Mucosa of rectum (tissue), 2 donors: Measurements from ENCODE around the gene CCDC57.

Source experiments
- H3K27ac ChIP-seq, 2 donors: one replicate each; pipeline ENCODE4 v1.7.0; 2013; ENCODE audit warnings: inconsistent platforms in 2 of 2, low read depth in 2 of 2, low read length in 2 of 2
- H3K27me3 ChIP-seq, 2 donors: one replicate each; pipeline ENCODE4 v1.7.0; 2013; ENCODE audit warnings: low read length in 2 of 2; ENCODE audit not compliant: control insufficient read depth in 2 of 2, insufficient read depth in 2 of 2
- H3K36me3 ChIP-seq, 2 donors: one replicate each; pipeline ENCODE4 v1.7.0; 2013; ENCODE audit warnings: low read length in 2 of 2; ENCODE audit not compliant: control insufficient read depth in 2 of 2, insufficient read depth in 2 of 2
- H3K4me1 ChIP-seq, 2 donors: one replicate each; pipeline ENCODE4 v1.7.0; 2013; ENCODE audit warnings: low read length in 2 of 2, mild to moderate bottlenecking in 1 of 2; ENCODE audit not compliant: control insufficient read depth in 2 of 2, insufficient read depth in 2 of 2
- H3K4me3 ChIP-seq, 2 donors: one replicate each; pipeline ENCODE4 v1.7.0; 2013; ENCODE audit warnings: low read length in 2 of 2
- H3K9ac ChIP-seq, 2 donors: one replicate each; pipeline ENCODE4 v1.7.0; 2013; ENCODE audit warnings: low read length in 2 of 2, low read depth in 1 of 2, mild to moderate bottlenecking in 1 of 2
- H3K9me3 ChIP-seq, 2 donors: one replicate each; pipeline ENCODE4 v1.7.0; 2013; ENCODE audit warnings: low read length in 2 of 2; ENCODE audit not compliant: control insufficient read depth in 2 of 2
- donor health status: healthy.
- donor health status: Normal muscosa, but diverticular disease.

CCDC57 gene

GRCh38 chr17:82092628-82092994 lies 120.0 kb downstream of the CCDC57 start:
- Histone ChIP-seq H3K4me3 (no peak overlapping the region), H3K9ac (no peak overlapping the region), H3K36me3 (peaks cover 37 to 52% of the 10 kb centered on the region in 2 donors), H3K4me1 (peaks cover 9 to 12% of the 10 kb centered on the region in 2 donors), H3K27me3 (no peaks in the 10 kb centered on the region), H3K27ac (no peak overlapping the region), H3K9me3 (no peaks in the 10 kb centered on the region)

DNA sequence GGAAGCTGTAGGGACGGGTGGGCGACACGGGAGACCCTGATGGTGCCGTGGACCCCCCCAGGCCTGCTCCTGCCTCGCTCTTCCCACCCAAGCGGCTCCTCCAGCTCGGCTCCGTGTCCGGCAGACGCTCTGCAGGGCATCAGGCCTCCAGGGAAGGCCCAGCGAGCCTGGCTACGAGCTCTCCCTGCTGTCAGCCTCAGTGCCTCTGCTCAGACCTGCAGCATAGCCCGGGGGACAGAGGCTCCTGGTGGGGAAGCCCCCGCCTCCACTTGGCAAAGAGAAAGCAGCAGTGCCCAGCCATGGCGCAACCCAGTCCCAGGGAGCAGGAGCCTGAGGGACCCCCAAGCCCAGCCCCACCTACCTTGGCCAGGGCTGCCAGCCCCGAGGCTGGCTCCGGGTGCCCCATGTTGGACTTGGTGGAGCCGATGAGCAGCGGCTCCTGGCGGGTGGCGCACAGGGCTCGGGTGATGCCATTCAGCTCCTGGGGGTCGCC lies 120.5 kb downstream of the CCDC57 start:
- H3K27ac ChIP-seq: no peak overlapping the region
- H3K4me3 ChIP-seq: no peak overlapping the region
- H3K36me3 ChIP-seq: peaks cover 41 to 56% of the 10 kb centered on the region in 2 donors
- H3K4me1 ChIP-seq: peaks cover 7 to 8% of the 10 kb centered on the region in 2 donors
- no peak overlapping the region for H3K9ac ChIP-seq
- H3K9me3 ChIP-seq: no peaks in the 10 kb centered on the region
- no peaks in the 10 kb centered on the region for H3K27me3 ChIP-seq

GRCh38 chr17:82091264-82092066 lies 121.2 kb downstream of the CCDC57 start:
- Histone ChIP-seq H3K36me3 (peaks cover 46 to 62% of the 10 kb centered on the region in 2 donors), H3K9me3 (no peaks in the 10 kb centered on the region), H3K27ac (no peak overlapping the region), H3K9ac (no peak overlapping the region), H3K4me1 (peaks cover under 1 to 2% of the 10 kb centered on the region in 2 donors), H3K4me3 (no peak overlapping the region), H3K27me3 (no peaks in the 10 kb centered on the region)

DNA sequence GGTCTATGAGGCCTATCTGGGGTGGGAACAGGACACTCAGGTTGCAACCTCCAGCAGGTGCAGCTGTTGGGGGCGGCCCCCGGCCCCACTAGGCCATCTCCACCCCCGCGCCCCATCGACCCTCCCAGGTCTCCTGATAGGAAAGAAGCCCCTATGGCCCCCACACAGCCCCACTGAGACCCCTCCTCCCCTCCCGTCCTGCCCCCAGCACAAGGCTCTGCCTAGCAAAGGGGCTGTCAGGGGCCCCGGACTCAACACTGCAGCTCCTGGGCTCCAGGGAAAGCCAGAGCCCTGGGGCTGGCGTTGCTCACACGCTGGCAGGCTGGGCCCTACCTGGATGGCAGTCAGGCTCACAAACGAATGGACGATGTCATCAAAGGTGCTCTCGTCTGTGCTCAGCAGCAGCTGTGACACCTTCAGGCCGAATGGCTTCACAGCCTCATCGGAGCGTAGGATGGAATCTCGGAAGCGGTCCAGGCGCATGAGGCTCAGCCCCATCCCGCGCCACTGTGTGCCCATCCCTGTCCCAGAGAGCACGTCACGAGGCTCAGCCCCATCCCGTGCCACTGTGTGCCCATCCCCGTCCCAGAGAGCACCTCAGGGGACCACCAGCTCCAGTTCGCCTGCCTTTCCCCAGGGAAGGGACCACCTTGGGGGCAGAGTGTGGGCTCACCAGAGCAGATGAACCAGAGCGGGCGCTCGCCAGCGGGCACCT lies 121.9 kb downstream of the CCDC57 start:
- no peak overlapping the region for H3K27ac ChIP-seq
- H3K4me1 ChIP-seq: no peaks in the 10 kb centered on the region
- H3K27me3 ChIP-seq: no peaks in the 10 kb centered on the region
- no peak overlapping the region for H3K4me3 ChIP-seq
- H3K9ac ChIP-seq: no peak overlapping the region
- H3K9me3 ChIP-seq: no peaks in the 10 kb centered on the region
- peaks cover 48 to 69% of the 10 kb centered on the region in 2 donors for H3K36me3 ChIP-seq

DNA sequence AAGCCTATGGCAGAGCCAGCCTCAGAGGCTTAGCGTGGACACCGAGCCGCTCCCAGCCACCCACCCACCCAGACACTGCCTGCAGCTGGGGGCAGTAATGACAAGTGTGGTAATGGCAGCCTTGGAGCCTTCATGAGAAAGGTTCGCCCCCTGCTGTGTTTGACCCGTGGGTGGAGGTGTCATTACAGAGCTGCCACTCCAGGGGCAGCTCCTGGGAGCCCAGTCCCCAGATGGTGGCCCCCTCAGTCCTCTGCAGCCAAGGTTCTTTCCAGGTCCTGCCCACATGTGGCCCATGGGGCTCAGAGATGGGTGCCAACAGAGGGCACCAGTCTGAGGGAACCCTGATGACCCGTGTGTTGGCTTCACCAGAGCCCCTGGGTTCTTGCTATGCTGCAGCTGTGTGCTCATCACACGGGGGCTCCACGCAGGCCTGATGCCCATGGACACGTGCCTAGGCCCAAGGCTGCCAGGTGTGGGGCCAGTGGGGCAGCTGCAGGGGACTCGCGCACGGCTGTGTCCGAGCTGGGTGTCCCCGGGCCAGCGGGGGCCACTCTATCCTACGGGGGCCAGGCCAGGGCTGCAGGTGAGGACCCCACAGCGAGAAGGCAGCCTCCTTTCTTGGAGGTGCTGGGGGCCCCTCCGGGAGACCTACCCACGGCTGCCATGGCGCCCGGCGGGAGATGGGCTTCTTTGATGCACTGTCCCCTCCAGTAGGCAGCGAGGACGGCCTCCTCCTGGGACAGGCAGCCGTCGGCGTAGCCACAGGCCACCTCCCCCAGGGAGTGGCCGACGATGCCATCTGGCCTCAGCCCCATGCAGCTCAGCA lies 122.7 kb downstream of the CCDC57 start:
- H3K9me3 ChIP-seq: no peaks in the 10 kb centered on the region
- no peak overlapping the region for H3K27ac ChIP-seq
- H3K27me3 ChIP-seq: no peaks in the 10 kb centered on the region
- H3K36me3 ChIP-seq: peaks cover 49 to 72% of the 10 kb centered on the region in 2 donors
- no peaks in the 10 kb centered on the region for H3K4me1 ChIP-seq
- no peak overlapping the region for H3K4me3 ChIP-seq
- no peak overlapping the region for H3K9ac ChIP-seq

GRCh38 chr17:82088838-82089722 lies 123.6 kb downstream of the CCDC57 start:
- Histone ChIP-seq H3K36me3 (peaks cover 46 to 80% of the 10 kb centered on the region in 2 donors), H3K9me3 (no peaks in the 10 kb centered on the region), H3K27ac (no peak overlapping the region), H3K4me1 (no peaks in the 10 kb centered on the region), H3K27me3 (no peaks in the 10 kb centered on the region), H3K9ac (no peak overlapping the region), H3K4me3 (no peak overlapping the region)

DNA sequence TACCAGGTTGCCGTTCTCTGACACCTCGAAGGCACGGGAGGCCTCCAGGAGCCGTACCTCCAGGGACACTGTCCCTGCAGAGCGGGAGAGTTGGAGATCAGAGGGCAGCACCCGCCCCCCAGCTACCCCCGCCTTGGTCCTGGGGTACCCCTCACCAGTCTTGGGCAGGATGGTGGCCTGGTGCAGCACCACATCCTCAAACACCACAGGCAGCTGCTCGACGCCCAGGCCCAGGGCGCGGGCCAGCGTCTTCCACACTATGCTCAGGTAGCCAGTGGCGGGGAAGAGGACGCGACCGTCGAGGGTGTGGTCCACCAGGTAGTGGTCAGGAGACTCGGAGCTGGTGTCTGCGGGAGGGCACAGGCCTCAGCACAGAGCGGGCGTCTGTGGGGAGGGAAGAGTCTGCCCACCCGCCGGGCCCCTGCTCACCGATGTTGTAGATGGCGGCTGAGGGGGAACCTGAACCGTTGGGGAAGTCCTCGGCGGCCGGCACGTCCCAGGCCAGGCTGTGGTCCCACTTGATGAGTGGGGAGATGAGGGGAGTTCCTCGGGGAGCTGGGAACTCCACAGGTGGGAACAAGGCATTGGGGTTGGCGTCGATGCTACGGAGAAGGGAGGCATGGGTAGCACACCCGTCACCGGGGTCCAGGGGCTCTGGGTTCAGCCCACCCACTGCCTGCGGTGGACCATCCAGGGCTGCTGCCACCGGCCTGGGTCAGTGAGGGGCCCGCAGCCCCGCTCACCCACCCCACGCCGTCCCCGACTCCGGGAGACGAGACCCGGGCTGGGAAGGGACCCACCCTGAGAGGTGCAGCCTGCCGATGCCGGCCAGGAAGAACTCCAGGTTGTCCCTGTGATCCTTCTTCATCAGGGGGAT lies 124.4 kb downstream of the CCDC57 start:
- no peaks in the 10 kb centered on the region for H3K4me1 ChIP-seq
- no peaks in the 10 kb centered on the region for H3K27me3 ChIP-seq
- H3K36me3 ChIP-seq: peaks cover 47 to 82% of the 10 kb centered on the region in 2 donors
- H3K27ac ChIP-seq: no peak overlapping the region
- H3K9ac ChIP-seq: no peak overlapping the region
- H3K4me3 ChIP-seq: no peak overlapping the region
- no peaks in the 10 kb centered on the region for H3K9me3 ChIP-seq

GRCh38 chr17:82086941-82087906 lies 125.4 kb downstream of the CCDC57 start:
- Histone ChIP-seq H3K36me3 (peaks cover 52 to 85% of the 10 kb centered on the region in 2 donors), H3K27me3 (no peaks in the 10 kb centered on the region), H3K9me3 (no peaks in the 10 kb centered on the region), H3K4me3 (no peak overlapping the region), H3K27ac (no peak overlapping the region), H3K4me1 (no peaks in the 10 kb centered on the region), H3K9ac (no peak overlapping the region)
